ENCODE measurements around the gene PARVG.

The PARVG gene

GRCh38 chr22:44191036-44191454, 10.3 kb downstream of the PARVG start:
- H3K27ac ChIP-seq (ENCODE audit: low read length) = no peak overlapping the region
- no peak for ATAC-seq (ENCODE audit: insufficient read depth, low read depth)
- no peak overlapping the region for H3K9ac ChIP-seq (ENCODE audit: low read depth, low read length)

DNA sequence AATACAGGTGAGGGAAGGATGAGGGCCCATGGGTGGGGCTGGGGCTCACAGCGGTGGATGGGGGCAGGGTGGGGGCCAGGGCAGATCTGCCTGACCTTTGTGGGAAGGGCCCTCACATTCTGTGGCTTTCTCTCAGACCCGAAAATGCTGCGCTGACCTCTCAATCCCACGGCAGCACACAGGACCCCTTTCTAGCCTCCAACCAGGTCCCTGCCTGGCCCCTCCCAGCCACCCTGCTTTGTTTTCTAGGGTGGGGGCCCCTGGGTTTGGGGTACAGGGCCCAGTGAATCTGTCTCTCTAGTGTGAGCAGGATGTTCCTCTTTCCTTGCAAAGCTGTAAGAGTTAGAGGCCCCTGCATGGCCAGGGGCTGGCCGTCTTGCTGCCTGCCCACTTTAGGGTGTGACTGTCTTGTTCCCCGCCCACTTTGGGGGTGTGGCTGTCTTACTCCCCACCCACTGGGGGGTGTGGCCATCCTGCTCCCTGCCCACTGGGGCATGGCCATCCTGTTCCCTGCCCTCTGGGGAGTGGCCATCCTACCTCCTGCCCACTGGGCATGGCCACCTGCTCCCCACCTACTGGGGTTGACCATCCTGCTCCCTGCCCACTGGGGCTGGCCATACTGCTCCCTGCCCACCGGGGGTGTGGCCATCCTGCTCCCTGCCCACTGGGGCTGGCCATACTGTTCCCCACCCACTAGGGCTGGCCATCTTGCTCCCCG, 11.5 kb downstream of the PARVG start:
- H3K4me1 ChIP-seq (ENCODE audit: insufficient read depth, low read length) = no peaks in the 10 kb centered on the region
- H3K9me3 ChIP-seq (ENCODE audit: insufficient read depth, low read length, severe bottlenecking) = no peaks in the 10 kb centered on the region
- peaks cover 6% of the 10 kb centered on the region; the same call in 1 of the 2 replicates for H4K20me1 ChIP-seq (ENCODE audit: insufficient read depth, low read length)
- no peak for TF ChIP-seq EZH2 (IDR thresholded peaks at IDR 0.05; ENCODE audit: borderline replicate concordance, low read depth, low read length, severe bottlenecking)
- TF ChIP-seq CTCF (IDR thresholded peaks at IDR 0.05; ENCODE audit: borderline replicate concordance, extremely low read depth, low read length, poor library complexity, severe bottlenecking) = no peak
- H3K4me2 ChIP-seq (ENCODE audit: insufficient read depth, low read length) = no peak overlapping the region
- no peaks in the 10 kb centered on the region for H3K27me3 ChIP-seq (ENCODE audit: insufficient read depth, low read length, poor library complexity)
- peak; percentile 28; the same call in 1 of the 3 replicates for ATAC-seq (ENCODE audit: insufficient read depth, low read depth)
- peak; percentile 37 for DNase-seq
- H3K9ac ChIP-seq (ENCODE audit: low read depth, low read length) = no peak overlapping the region
- peaks cover 9% of the 10 kb centered on the region; the same call in 1 of the 2 replicates for H3K36me3 ChIP-seq (ENCODE audit: insufficient read depth, low read length)
- no peaks in the 10 kb centered on the region for H3K79me2 ChIP-seq (ENCODE audit: insufficient read depth, low read length)
- H2AFZ ChIP-seq (ENCODE audit: low read depth, low read length) = no peak overlapping the region
- no peak overlapping the region for H3K27ac ChIP-seq (ENCODE audit: low read length)
- H3K4me3 ChIP-seq (ENCODE audit: low read depth in 1 of 2, low read length in 2 of 2) = no peak overlapping the region

More at GRCh38 chr22:44191036-44191454, 10.3 kb downstream of the PARVG start:
- Histone ChIP-seq H3K27me3 (ENCODE audit: insufficient read depth, low read length, poor library complexity) (no peaks in the 10 kb centered on the region), H3K36me3 (ENCODE audit: insufficient read depth, low read length) (peaks cover 16% of the 10 kb centered on the region), H3K9me3 (ENCODE audit: insufficient read depth, low read length, severe bottlenecking) (no peaks in the 10 kb centered on the region), H3K4me1 (ENCODE audit: insufficient read depth, low read length) (no peaks in the 10 kb centered on the region), H2AFZ (ENCODE audit: low read depth, low read length) (no peak overlapping the region), H3K4me2 (ENCODE audit: insufficient read depth, low read length) (no peak overlapping the region), H3K4me3 (ENCODE audit: low read depth in 1 of 2, low read length in 2 of 2) (no peak overlapping the region), H3K79me2 (ENCODE audit: insufficient read depth, low read length) (no peaks in the 10 kb centered on the region), H4K20me1 (ENCODE audit: insufficient read depth, low read length) (peaks cover 15% of the 10 kb centered on the region)
- TF ChIP-seq EZH2 (IDR thresholded peaks at IDR 0.05; ENCODE audit: borderline replicate concordance, low read depth, low read length, severe bottlenecking) = no peak
- TF ChIP-seq CTCF (IDR thresholded peaks at IDR 0.05; ENCODE audit: borderline replicate concordance, extremely low read depth, low read length, poor library complexity, severe bottlenecking) = no peak
- no peak for DNase-seq

DNA sequence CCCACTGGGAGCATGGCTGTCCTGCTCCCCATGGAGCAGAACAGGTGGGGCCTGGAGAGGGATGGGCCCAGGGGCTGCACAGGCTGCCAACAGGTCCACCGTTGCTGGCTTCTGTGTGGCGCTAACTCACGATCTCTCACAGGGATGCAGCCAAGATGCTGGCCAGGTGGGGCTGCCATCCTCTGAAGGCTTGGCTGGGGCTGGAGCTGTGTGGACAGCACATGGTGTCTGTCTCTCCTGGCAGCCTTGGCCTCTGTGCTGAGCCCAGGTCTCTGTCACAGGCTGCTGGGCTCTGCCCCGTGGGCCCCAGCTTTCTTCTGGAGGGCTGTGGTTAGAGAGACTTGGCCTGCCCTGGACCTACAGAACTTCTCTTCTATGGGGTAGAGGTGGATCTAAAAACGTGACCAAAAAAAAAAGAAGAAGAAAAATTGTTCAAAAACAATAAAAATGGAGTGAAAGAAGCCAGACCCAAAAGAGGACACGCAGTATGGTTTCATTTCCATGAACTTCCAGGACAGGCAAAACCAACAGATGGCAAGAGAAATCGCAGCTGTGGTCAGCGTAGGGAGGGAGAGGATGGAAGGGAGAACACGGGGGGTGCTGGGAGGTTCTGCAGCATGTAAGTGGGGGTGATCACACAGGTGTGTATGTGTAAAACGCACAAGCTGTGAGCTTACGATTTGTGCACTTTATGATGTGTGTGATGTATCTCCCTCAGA, 12.2 kb downstream of the PARVG start:
- no peak for DNase-seq
- Histone ChIP-seq H3K4me3 (ENCODE audit: low read depth in 1 of 2, low read length in 2 of 2) (no peak overlapping the region), H3K9me3 (ENCODE audit: insufficient read depth, low read length, severe bottlenecking) (no peaks in the 10 kb centered on the region), H3K9ac (ENCODE audit: low read depth, low read length) (no peak overlapping the region), H3K27me3 (ENCODE audit: insufficient read depth, low read length, poor library complexity) (no peaks in the 10 kb centered on the region), H3K79me2 (ENCODE audit: insufficient read depth, low read length) (no peaks in the 10 kb centered on the region), H3K4me2 (ENCODE audit: insufficient read depth, low read length) (no peak overlapping the region), H3K27ac (ENCODE audit: low read length) (no peak overlapping the region), H4K20me1 (ENCODE audit: insufficient read depth, low read length) (peaks cover 6% of the 10 kb centered on the region; the same call in 1 of the 2 replicates), H3K36me3 (ENCODE audit: insufficient read depth, low read length) (peaks cover 9% of the 10 kb centered on the region; the same call in 1 of the 2 replicates), H2AFZ (ENCODE audit: low read depth, low read length) (no peak overlapping the region), H3K4me1 (ENCODE audit: insufficient read depth, low read length) (no peaks in the 10 kb centered on the region)
- ATAC-seq (ENCODE audit: insufficient read depth, low read depth) = no peak
- TF ChIP-seq CTCF (IDR thresholded peaks at IDR 0.05; ENCODE audit: borderline replicate concordance, extremely low read depth, low read length, poor library complexity, severe bottlenecking) = no peak
- TF ChIP-seq EZH2 (IDR thresholded peaks at IDR 0.05; ENCODE audit: borderline replicate concordance, low read depth, low read length, severe bottlenecking) = no peak

Data from DND-41 (cell line).